NCI-H2196 treated with DMSO at 0.1 percent for 48 hours (cell line): Measurements from ENCODE around the gene CPLANE2.
A peak's percentile ranks its signal among the peaks of the same experiment; 100 is the strongest.

Experiments
- DNase-seq: peaks from one replicate; lab custom pipeline; 2025; ENCODE audit not compliant: unreplicated experiment; lab: John Stamatoyannopoulos, UW

The CPLANE2 gene

DNA sequence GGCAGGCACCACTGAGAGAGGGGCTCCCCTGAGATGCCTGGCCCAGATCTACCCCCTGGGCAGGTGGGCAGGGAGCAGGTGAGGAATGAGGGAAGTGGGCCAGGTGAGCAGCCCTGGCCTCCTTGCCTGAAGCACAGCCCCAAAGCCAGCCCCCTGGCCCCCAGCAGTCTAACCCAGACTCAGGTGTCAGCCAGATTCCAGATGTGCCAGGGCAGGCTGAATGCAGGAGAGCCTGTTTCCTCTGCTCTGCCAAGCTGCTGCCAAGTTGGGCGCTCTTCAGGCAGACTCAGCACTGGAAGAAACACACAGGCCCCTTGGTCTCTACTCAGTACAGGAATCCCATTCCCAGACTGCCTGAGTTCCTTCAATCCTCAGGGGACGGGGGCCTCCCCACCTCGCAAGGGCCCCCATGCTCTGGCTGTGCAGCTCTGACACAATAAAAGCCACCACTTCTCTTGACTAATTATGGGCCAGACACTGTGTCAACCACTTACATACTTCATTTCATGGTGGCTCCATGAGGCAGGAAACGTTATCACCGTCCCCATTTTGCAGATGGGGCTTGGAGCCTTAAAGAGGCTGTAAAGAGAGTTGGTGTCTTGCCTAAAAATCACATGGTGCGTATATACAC, 45.0 kb downstream of the CPLANE2 start:
- DNase-seq = no peak

DNA sequence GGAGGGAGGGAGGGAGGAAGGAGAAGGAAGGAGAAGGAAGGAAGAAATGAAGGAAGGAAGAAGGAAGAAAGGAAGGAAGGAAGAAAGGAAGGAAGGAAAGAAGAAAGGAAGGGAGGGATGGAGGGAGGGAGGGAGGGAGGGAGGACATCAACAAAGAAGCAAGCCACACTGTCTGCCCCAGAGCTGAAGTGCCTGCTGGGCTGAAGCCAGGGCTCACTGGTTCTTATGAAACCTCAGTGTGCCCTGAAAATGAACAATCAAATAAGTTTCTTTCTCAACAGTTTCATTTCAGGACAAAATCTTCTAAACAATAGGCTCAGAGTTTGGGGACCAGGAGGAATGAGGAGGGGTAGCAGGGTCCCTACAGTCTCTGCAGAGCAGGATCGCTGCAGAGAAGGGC, 45.7 kb downstream of the CPLANE2 start:
- no peak for DNase-seq

- peak; percentile 18 for DNase-seq
These were observed 46.9 kb downstream of the CPLANE2 start for GRCh38 chr1:16189921-16190621.

GRCh38 chr1:16189003-16189402, 48.0 kb downstream of the CPLANE2 start:
- DNase-seq = no peak

- DNase-seq = peak; percentile 39
These were observed 49.1 kb downstream of the CPLANE2 start for GRCh38 chr1:16187748-16188401.

DNA sequence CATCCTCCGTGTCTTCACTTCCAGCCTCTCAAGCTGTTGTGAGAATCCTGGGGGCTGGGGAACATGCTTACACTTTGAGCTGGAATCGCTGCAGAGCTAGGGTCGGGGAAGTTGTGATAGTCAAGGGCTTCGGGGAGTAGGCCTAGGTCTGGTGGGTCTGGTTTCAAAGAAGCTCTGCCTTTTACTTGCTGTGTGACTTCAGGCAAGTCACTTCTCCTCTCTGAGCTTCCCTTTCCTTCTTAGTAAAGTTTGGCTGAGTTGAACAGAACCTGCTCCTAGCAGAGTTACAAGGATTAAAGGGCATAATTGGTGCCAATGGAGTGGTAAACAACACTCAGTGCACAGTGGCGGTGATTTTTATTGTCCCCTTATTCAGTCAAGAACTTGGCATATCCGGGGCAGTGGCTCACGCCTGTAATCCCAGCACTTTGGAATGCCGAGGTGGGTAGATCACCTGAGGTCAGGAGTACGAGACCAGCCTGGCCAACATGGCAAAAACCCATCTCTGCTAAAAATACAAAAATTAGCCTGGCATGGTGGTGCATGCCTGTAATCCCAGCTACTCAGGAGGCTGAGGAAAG, 50.2 kb downstream of the CPLANE2 start:
- DNase-seq = no peak

GRCh38 chr1:16184557-16185303, 52.3 kb downstream of the CPLANE2 start:
- DNase-seq = no peak

- DNase-seq = no peak
These were observed 53.0 kb downstream of the CPLANE2 start for GRCh38 chr1:16183765-16184556.

DNA sequence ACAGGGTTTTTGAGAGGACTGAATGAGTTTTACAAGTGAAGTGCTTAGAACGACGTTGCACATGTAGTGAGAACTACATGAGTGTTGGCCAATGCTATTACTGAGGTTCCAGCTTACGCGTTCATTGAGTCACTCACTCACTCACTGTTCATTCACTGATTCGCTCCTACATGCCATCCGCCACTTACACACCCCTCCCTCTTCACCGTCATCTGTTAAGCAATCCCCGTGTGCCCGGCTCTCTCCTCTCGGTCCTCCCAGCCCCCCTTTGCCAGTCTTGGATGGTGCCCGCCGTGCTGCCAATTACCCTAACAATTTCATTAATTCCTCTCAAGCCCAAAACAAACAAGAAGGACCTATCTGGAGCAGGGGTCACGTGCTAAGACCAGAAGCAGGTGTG, 53.8 kb downstream of the CPLANE2 start:
- no peak for DNase-seq

GRCh38 chr1:16181887-16182719, 54.9 kb downstream of the CPLANE2 start:
- no peak for DNase-seq
